GM18498 (cell line): ENCODE data around the gene CCBE1.
"Not testable (repeated sequence)": the region's sequence is repeated elsewhere in the genome, so short reads cannot be mapped to it uniquely, and the experiment has no call there.

Source experiments
- ATAC-seq: cut with Tn5 transposase; IDR thresholded peaks from one replicate; pipeline ENCODE4 v1.9.1; 2021; ENCODE audit warnings: mild to moderate bottlenecking, moderate library complexity; ENCODE audit not compliant: unreplicated experiment

Gene CCBE1

DNA sequence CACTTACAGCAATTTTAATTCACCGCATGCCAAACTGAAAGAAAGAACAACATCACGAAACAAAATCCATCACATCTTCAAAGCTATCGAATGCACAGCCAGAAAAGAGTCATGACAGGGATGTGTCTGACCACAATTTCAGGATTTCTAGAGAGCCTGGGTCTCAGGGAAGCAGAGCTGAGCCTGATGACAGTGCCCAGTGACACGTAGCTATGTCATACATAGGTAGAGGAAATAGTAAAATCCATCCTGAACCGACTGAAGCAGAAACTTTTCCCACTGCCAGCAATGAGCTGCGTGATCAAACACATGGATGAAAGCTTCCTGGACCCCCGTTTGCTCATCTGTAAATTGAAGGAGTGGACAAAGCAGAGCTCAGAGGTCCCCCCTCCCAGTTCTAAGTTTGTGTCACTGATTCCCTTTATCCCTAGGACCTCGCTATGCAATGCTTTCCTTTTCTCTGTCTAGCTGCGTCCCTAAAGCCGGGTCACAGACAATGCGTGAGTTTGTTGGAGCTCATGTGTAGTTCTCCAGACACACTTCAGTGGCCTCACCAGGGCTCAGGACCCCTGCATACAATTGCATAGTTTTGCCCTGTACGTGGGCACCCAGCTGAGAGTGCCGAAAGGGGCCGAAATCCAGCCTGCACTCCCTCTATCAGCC, 37.6 kb downstream of the CCBE1 start:
- ATAC-seq: no peak

DNA sequence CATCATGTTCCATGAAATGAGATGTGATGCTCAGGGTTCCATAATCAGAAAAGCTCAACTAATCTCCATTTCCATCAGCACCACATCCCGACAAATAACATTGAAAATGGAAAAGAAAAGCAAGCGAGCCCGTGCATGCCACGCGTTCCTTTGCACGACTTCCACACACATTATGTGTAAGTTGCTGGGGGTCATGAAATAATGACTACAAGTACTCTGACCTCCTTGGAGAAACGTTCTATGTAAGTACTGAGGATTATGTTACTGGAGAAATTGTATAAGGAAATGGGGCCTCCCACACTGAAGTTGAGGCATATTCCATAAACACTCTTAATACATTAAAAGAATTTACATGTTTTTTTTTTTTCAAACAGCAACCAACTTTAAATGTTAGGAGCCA, 38.3 kb downstream of the CCBE1 start:
- no peak for ATAC-seq

DNA sequence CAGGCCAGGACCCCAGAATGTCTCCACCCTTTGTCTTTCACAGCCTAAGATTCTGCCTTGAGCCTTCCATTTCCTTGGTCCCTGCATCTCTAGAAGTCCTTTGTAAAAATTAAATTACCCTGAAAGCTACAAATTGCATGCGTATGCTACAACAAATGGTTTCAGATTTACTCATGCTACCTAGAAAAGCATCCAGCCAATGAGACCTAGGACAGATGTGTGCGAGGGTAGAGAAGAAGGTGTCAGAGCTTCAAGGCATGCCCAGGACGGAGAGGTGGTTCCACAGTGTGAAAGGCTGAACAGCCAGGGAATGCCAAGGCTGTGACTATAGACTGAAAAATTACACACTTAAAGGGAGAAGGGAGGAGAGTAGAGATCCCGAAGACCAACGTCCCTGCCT, 40.2 kb downstream of the CCBE1 start:
- ATAC-seq: no peak

DNA sequence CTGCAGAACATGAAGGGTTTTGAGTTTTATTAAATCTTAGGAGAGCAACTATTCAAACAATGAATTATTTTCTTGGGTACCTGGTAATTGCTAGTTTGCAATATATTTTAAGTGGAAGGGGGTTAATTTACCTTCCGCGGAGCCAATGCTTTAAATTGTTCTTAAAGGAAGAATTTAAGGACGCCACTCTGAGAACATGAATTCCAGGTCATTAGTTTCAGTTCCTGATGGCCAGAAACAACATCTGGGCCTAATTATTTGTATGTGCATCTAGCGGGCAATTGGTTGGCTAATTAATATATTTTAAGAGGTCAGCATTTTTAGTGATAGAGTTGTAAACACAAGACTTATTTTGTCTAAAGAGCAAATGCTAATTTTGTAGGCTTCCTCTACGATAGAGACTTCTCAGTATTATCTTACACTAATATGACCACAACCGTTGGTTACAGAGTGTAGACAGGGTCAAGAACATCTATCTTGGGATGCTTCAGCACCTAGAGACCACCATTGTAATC, 40.8 kb downstream of the CCBE1 start:
- ATAC-seq: no peak

DNA sequence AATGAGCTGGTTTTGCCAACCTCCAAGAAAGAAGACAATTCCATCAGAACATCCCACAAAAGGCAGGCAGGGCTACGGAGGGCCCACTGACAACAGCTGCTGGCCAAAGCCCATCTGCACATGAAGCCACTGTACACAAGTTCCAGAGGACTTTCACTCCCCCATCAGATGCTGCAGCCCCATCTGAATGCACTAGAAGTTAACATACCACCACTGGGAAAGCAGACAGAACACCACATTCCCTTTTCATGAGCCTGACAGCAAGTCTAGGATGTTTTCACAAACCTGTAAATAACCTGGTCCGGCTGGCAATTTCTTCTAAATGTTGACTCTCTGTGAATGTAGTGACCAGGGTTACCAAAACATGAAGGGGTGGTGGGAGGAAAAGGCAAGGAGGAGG, 41.5 kb downstream of the CCBE1 start:
- ATAC-seq: no peak

DNA sequence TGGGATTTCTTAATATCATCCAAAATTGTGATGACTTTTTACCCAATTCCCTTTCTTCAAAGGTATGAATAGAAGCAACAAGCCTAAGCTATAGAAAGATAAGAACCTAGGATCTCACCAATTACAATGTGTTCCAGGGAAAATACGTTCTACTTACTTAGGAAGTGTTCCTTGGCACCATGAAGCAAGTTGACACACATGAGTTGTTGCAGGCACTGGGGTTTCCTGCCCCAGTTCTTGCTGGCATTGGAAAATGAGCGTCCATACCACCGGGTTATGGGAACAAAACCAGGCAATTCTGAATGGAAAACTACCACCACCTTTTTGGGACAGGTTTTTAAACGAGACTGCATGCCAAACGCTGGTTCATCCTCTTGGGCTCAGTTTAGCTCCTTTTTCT, 46.2 kb downstream of the CCBE1 start:
- ATAC-seq: no peak

DNA sequence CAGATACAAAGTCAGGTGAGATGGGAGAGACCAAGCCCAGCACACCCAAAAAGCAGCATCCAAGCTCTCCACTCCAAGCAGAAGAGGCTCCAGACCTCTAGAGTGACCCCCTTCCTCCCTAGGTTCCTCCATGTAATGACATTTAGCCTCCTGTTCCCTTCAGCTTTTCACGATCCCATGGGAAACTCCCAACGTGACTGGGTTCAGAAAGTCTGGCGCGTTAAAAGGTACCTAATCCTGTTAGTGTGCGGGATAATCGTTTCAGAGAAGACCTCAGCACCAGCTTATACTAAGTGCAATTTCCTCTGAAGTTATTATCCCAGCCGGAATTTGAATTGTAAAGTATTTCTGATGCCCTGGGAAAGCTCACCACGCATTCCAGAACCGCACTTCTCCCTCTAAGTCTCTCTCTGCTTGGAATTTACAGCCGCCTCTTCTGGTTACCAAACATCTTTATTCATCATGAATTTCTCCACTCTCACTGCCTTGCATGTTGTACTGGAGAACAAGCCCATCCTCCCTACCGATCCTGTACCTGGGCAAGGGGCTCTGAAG, 46.9 kb downstream of the CCBE1 start:
- ATAC-seq: no peak

DNA sequence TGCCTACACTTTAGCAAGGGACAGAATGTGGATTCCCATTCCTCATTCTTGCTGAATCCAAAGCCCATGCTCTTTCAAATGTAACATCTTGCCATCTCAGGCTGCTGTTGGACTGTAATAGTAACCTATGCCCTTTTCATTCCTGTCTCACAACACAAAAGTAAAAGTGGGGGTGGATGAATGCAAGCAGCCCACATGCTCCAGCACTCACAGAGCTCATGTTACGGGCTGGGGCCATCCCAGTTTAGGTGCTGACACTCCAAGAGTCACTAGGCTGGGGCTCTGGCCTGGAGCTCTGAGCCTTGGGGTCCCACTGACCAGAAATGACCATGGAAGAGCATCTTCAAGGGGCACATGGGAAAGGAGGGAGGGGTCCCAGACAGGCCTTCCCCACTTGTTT, 47.6 kb downstream of the CCBE1 start:
- no peak for ATAC-seq

DNA sequence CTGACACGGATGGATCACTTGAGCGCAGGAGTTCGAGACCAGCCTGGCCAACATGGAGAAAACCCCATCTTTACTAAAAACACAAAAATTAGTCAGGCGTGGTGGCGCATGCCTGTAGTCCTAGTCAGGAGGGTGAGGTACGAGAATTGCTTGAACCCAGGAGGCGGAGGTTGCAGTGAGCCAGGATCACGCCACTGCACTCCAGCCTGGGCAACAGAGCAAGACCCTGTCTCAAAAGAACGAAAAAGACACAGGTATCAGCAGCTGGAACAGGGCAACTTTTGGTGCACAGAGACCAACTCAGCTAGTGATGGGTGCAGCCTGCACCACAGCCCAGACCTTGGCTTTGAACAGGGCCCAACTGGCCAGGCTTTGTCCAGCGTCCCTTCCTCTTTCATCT, 48.8 kb downstream of the CCBE1 start:
- not testable (repeated sequence) for ATAC-seq

DNA sequence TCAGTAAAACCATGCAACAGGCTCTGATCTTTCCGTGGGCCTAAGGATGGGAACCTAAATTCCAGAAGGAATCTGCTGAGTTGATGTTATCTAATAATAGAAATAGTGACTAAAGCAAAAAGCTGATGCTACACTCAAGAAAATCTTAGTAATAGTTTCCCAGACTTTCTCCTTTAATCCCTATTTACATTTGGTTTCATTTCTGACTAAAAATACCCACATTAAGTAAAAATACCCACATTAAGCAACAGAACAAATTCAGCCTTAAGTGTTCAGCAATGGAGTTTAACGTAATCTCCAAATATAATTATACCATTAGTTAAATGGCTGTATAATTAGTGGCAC, 50.3 kb downstream of the CCBE1 start:
- ATAC-seq: no peak

DNA sequence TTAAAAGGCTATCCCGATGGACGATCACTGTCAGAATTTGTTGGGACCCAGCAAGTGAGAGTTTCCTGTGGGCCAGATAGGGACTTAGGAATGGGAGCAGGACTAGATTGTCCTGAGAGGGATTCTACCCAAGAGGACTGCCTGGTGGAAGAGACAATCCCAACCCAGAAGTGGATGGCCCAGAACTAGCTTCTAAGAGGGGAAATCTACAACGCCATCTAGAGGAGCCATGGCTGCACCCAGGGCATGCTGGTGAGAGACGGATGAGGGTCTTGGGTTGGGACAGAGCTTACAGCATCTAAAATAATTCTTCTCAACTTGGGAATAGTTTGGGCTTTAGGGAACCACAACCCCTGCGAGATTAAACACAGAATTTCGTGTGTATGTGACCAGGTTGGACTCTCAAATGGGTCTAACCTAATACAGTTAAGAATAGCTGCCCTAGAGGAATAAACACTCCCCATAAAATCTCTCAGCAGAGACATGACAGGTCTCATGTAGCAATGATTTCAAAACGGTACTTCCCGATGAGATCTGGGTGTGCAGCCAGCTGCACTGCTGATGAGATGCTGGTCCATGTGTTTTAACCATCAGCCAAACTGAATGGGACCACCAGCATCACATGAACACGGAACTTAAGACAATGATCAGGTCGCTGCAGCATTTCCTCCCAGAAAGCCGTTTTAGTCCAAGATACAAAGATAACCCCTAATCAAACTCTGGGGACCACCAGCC, 50.8 kb downstream of the CCBE1 start:
- ATAC-seq: no peak

DNA sequence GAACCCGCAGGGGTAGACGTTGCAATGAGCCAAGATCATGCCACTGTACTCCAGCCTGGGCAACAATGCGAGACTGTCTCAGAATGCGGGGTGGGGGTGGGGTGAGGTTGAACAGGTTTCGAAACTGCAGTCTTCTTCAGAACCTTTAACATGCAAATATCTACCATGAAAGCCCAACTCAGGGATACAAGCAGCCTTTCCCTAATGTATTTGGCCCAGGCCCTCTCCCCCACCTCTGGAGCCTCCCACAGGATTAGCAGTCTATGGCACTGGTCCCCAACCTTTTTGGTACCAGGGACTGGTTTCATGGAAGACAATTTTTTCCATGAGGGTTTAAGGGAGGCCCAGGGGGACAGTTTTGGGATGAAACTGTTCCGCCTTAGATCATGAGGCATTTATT, 53.5 kb downstream of the CCBE1 start:
- ATAC-seq: no peak

DNA sequence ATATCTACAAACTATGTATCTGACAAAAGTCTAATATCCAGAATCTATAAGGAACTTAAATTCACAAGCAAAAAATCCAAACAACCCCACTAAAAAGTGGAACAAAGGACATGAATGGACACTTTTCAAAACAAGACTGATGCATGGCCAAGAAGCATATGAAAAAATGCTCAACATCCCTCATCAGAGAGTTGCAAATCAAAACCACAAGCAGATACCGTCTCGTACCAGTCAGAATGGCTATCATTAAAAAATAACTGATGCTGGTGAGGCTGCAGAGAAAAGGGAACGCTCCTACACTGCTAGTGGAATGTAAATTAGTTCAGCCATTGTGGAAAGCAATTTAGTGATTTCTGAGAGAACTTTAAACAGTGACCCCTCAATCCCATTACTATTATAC, 56.5 kb downstream of the CCBE1 start:
- no peak for ATAC-seq

DNA sequence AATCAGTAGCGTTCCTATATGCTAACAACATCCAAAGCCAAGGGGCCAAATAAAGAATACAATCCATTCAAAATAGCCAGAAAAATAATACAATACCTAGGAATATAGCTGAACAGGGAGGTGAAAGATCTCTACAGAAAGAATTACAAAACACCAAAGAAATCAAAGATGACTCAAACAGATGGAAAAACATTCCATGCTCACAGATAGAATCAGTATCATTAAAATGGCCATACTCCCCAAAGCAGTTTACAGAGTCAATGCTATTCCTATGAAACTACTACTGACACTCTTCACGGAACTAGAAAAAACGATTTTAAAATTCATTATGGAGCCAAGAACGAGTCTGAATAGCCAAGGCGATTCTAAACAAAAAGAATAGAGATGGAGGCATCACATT, 57.4 kb downstream of the CCBE1 start:
- ATAC-seq: no peak

DNA sequence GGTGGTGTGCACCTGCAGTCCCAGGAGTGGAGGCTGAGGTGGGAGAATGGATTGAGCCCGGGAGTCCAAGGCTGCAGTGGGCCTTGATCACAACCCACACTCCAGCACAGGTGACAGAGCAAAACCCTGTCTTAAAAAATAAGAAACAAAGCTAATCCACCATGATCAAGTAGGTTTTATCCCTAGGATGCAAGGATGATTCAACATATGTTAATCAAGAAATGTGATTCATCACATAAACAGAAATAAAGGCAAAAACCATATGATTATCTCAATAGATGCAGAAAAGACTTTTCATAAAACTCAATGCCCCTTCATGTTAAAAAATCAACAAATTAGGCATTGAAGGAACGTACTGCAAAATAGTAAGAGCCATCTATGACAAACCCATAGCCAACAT, 58.1 kb downstream of the CCBE1 start:
- ATAC-seq: no peak

DNA sequence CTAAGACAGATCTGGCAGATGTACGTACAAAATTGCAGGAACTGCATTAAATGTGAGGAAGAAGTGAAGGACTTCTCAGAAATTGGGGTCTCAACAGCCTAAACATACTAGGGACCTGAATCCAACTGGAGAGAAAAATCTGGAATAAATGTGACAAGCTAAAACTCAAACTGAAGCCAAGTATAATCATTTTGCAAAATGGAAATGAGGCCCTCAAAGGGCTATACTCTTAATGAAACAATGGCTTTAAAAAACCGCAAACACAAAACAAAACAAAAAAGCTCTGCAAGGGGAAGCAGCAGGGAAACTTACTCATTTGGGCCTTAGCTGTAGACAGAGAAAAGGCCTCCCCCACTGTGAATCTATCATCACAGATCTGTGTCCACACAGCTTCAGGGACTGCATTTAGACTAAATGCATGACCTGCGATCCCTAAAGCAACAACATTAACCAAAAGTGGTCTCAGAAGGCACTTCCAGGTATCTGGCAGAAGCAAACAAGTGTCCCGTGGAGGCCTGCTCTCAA, 63.2 kb downstream of the CCBE1 start:
- no peak for ATAC-seq

DNA sequence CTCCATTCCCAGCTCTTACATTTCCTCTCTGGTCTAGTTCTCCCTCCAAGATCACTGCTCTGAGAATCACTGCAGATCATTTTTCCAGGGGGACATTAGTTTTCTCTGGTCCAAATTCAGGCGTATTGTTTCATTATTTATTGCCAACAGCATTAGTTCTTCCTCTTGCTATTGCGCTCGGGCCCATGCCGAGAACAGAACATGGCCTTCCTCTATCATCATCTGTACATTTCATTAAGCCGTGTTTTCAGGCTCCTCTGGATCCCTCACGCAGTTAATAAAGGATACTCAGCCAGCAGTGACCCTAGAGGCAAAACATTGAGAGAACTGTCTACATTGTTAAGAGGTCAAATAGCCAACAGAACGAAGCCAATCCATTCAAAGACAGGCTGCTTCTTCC, 63.9 kb downstream of the CCBE1 start:
- ATAC-seq: no peak

DNA sequence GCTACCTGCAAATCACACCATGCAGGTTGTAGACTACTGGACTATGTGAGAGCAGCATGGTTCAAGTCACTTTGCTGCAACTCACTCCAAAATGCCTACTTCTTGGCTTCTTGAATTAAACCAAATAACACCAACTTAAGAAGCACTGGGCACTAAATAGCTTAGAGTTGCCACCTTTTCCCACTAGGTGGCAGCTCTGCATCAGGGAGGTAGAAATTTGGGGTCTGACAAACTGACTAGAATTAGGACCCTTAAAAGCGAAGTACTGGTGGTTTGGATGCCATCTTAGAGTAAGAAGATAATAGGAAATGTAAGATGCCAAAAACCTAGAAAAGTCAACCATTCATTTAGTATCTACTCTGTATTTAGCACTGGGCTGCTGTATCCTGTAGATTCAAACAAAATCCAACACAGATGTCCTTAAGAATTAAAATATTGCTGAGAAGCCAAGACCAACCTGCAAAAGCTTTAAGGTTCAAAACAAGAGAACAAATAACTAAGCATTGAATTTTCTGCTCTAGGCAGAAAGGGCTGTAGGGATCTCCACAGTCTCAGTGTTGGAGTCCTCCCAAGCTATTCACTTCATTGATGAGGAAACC, 65.5 kb downstream of the CCBE1 start:
- ATAC-seq: no peak

DNA sequence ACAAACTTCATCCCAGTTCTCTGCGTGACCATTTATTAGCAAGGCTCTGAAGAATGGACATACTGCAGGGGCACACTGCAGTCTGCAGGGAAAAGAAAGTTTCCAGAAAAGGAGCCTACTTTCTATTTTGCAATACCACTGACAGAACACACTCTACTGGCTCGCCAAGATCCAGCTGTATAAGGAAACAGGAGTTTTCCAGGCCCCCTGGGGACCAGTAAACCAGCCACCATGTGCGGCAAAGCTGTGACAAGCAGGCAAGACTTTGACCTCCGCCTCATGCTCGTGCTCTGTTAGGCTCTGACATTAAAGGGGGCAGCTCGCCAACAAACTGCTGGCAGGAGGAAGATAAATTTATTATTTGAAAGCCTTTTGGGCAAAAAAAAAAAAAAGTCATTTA, 67.3 kb downstream of the CCBE1 start:
- ATAC-seq: no peak

DNA sequence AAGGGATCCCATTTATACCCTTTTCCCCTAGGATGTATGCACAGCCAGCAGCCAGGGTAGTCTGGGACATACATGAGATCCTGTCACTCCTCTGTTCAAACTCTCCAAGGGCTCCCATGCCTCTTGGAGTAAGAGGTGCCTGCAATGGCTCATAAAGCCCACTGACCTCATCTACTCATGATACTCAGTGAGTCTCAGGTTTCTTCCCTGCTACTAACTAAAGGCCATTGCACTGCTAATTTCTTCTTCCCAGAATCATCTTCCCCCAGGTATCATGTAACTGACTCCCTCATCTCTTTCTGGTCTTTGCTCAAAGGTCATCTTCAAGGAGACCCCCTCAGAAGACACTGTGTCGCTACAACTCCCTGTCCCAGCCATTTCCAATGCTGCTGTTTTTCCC, 68.2 kb downstream of the CCBE1 start:
- ATAC-seq: no peak

DNA sequence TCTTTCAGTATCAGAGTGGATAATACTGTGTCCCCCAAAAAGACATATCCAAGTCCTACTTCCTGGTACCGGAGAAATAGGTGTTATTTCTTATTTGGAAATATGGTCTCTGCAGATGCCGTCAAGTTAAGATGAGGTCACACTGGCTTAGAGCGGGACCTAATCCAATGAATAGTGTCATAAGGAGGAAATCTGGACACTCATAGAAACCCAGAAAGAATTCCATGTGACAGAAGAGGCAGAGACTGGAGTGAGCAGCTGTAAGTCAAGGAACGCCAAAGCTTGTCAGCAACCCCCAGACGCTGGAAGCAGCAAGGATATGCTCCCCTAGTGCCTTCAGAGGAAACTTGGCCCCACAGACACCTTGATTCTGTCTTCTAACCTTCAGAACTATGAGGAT, 69.8 kb downstream of the CCBE1 start:
- no peak for ATAC-seq

DNA sequence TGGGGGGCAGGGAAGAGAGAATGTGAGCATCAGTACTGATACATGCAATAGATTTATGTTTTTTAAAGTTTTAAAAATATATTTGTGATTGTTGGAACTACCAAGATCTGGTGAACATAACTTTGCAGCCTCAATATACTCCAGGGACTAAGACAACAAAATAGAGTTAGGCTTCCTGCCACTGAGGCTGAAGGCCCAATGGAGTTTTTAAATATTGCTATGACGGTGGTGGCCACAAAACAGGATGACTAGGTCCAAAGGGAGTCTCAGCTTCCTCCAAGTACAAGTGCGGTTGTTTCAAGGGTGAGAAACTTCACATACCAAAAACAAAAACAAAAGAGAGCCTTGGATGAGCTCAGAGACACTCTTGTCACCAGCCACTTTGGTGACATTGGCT, 72.9 kb downstream of the CCBE1 start:
- no peak for ATAC-seq
